ENCODE measurements around the gene DUSP14. TPM values are rescaled to one million over a fixed set of nuclear protein-coding genes. Genes with fewer than 3 reads are reported as not detected.

Gene DUSP14
- total and polyA plus RNA-seq, 2 of the 13 experiments (the other 11 are each of a cell fraction or from before 2014, with no cell fraction given), result 33.5 to 39.8 TPM

- TF ChIP-seq, protein P1, sequence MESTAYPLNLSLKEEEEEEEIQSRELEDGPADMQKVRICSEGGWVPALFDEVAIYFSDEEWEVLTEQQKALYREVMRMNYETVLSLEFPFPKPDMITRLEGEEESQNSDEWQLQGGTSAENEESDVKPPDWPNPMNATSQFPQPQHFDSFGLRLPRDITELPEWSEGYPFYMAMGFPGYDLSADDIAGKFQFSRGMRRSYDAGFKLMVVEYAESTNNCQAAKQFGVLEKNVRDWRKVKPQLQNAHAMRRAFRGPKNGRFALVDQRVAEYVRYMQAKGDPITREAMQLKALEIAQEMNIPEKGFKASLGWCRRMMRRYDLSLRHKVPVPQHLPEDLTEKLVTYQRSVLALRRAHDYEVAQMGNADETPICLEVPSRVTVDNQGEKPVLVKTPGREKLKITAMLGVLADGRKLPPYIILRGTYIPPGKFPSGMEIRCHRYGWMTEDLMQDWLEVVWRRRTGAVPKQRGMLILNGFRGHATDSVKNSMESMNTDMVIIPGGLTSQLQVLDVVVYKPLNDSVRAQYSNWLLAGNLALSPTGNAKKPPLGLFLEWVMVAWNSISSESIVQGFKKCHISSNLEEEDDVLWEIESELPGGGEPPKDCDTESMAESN (CRISPR knock-in tag; conservative IDR thresholded peaks at IDR 0.05), result no peak; the same call in 1 of the 2 replicates
- TF ChIP-seq ZNF549 (CRISPR knock-in tag; IDR thresholded peaks at IDR 0.05), result no peak
- TF ChIP-seq ZNF10 (CRISPR knock-in tag; IDR thresholded peaks at IDR 0.05; ENCODE audit: borderline replicate concordance, low read depth), result no peak
- TF ChIP-seq PLRG1 (conservative IDR thresholded peaks at IDR 0.05), result no peak
- no peak for TF ChIP-seq ZNF558 (CRISPR knock-in tag; IDR thresholded peaks at IDR 0.05; ENCODE audit: borderline replicate concordance)
- no peak for TF ChIP-seq GATAD2A (CRISPR knock-in tag; IDR thresholded peaks at IDR 0.05)
- TF ChIP-seq NCOA2 (CRISPR knock-in tag; IDR thresholded peaks at IDR 0.05), result no peak
- no peak for TF ChIP-seq ZSCAN20 (CRISPR knock-in tag; IDR thresholded peaks at IDR 0.05; ENCODE audit: borderline replicate concordance)
- no peak for TF ChIP-seq ZKSCAN1 (IDR thresholded peaks at IDR 0.05; ENCODE audit: low read length)
- no peak for TF ChIP-seq IKZF1 (IDR thresholded peaks at IDR 0.05)
- no peak; the same call in 1 of the 2 replicates for TF ChIP-seq MXD4 (CRISPR knock-in tag; IDR thresholded peaks at IDR 0.05)
- TF ChIP-seq REST (IDR thresholded peaks at IDR 0.05; ENCODE audit: borderline replicate concordance in 1 of 2, low read depth in 1 of 2, low read length in 2 of 2), result no peak
- TF ChIP-seq MEIS2 (CRISPR knock-in tag; IDR thresholded peaks at IDR 0.05), result no peak; the same call in 1 of the 2 replicates
- no peak for TF ChIP-seq GPN1 (CRISPR knock-in tag; IDR thresholded peaks at IDR 0.05; ENCODE audit: borderline replicate concordance)
- TF ChIP-seq NR2F6 (IDR thresholded peaks at IDR 0.05), result no peak
- TF ChIP-seq NR2F6 (CRISPR knock-in tag; IDR thresholded peaks at IDR 0.05), result no peak
- no peak for TF ChIP-seq ZFP36L1 (CRISPR knock-in tag; IDR thresholded peaks at IDR 0.05)
- no peak for TF ChIP-seq ZNF564 (CRISPR knock-in tag; IDR thresholded peaks at IDR 0.05)
- no peak for TF ChIP-seq ATAD3A (CRISPR knock-in tag; IDR thresholded peaks at IDR 0.05)
- no peak for TF ChIP-seq SRSF4 (IDR thresholded peaks at IDR 0.05; ENCODE audit: low read depth, low read length, poor library complexity, severe bottlenecking)
- TF ChIP-seq NR3C1 (CRISPR knock-in tag; IDR thresholded peaks at IDR 0.05), result no peak
- TF ChIP-seq ZNF609 (CRISPR knock-in tag; IDR thresholded peaks at IDR 0.05; ENCODE audit: borderline replicate concordance), result no peak
Observed at GRCh38 chr17:37489197-37490001, at the start of gene DUSP14 (continued).

Measured in HepG2 (cell line).